Keratinocyte (primary cell): ENCODE results near the gene KRTAP2-1. TPM values are rescaled to one million over a fixed set of nuclear protein-coding genes. Genes with fewer than 3 reads are reported as not detected.

ENCODE experiments used
- DNase-seq: peaks from one replicate; pipeline ENCODE4 v3.0.0-alpha.2; 2011; ENCODE audit warnings: low read depth, missing footprints, low spot score
- FAIRE-seq: peaks from 2 replicates; lab custom pipeline; 2011; peaks lifted over from hg19 to GRCh38; lab: Jason Lieb, UNC
- H2AFZ ChIP-seq: 2 replicates; pipeline ENCODE4 v1.6.0; 2012; ENCODE audit warnings: low read length, control low read depth, inconsistent platforms; ENCODE audit not compliant: control insufficient read depth
- H3K27ac ChIP-seq: 2 replicates; pipeline ENCODE4 v1.5.1; 2011; ENCODE audit warnings: low read length; ENCODE audit not compliant: control insufficient read depth, insufficient read depth
- H3K27me3 ChIP-seq: 3 replicates; pipeline ENCODE4 v1.6.0; 2011; ENCODE audit warnings: low read length; ENCODE audit not compliant: control insufficient read depth, insufficient read depth; ENCODE audit errors: extremely low read depth
- H3K36me3 ChIP-seq, 2 experiments: 2 replicates in 1 of 2; 3 replicates in 1 of 2; pipeline ENCODE4 v1.5.1; 2011; ENCODE audit warnings: low read length in 2 of 2, mild to moderate bottlenecking in 1 of 2; ENCODE audit not compliant: control insufficient read depth in 2 of 2, insufficient read depth in 2 of 2; ENCODE audit errors: extremely low read depth in 1 of 2
- H3K4me1 ChIP-seq: 3 replicates; pipeline ENCODE4 v1.5.1; 2011; ENCODE audit warnings: low read length; ENCODE audit not compliant: control insufficient read depth, insufficient read depth; ENCODE audit errors: extremely low read depth
- H3K4me2 ChIP-seq: 3 replicates; pipeline ENCODE4 v1.6.0; 2011; ENCODE audit warnings: low read depth, low read length; ENCODE audit not compliant: control insufficient read depth, insufficient read depth; ENCODE audit errors: extremely low read depth
- H3K4me3 ChIP-seq, 3 experiments: fragments of 200-600 bp in 1 of 3; sonication (generic) in 1 of 3; 2 replicates in 2 of 3; 3 replicates in 1 of 3; pipeline ENCODE4 v1.5.1; 2011 to 2016; ENCODE audit warnings: low read length in 3 of 3, mild to moderate bottlenecking in 3 of 3, control low read depth in 2 of 3, inconsistent platforms in 1 of 3, low read depth in 1 of 3, mixed read lengths in 1 of 3, mixed run types in 1 of 3, moderate library complexity in 1 of 3; ENCODE audit not compliant: control insufficient read depth in 2 of 3, insufficient read depth in 2 of 3; ENCODE audit errors: extremely low read depth in 1 of 3
- H3K79me2 ChIP-seq: 2 replicates; pipeline ENCODE4 v1.6.0; 2012; ENCODE audit warnings: low read length; ENCODE audit not compliant: control insufficient read depth, insufficient read depth
- H3K9ac ChIP-seq: 3 replicates; pipeline ENCODE4 v1.6.0; 2011; ENCODE audit warnings: low read length; ENCODE audit not compliant: control insufficient read depth, insufficient read depth; ENCODE audit errors: extremely low read depth
- H3K9me1 ChIP-seq: 3 replicates; pipeline ENCODE4 v1.6.0; 2011; ENCODE audit warnings: low read length; ENCODE audit not compliant: control insufficient read depth, insufficient read depth; ENCODE audit errors: extremely low read depth
- H3K9me3 ChIP-seq: 2 replicates; pipeline ENCODE4 v1.5.1; 2012; ENCODE audit warnings: low read depth, low read length; ENCODE audit not compliant: control insufficient read depth
- H4K20me1 ChIP-seq: 3 replicates; pipeline ENCODE4 v1.6.0; 2011; ENCODE audit warnings: low read length; ENCODE audit not compliant: control insufficient read depth, insufficient read depth; ENCODE audit errors: extremely low read depth
- EZH2 ChIP-seq: IDR thresholded peaks from one replicate; pipeline ENCODE4 v1.6.1; 2012; ENCODE audit warnings: inconsistent platforms, mild to moderate bottlenecking, low read length, moderate library complexity
- dilution Hi-C: fragments of 300-500 bp; cut with MboI; formaldehyde crosslinking; loops from one replicate; pipeline ENCODE4 v1.7.0; 2020; ENCODE audit warnings: low sequenced_read_pairs; ENCODE audit not compliant: extremely low pct_ligation_motif_present
- polyA plus RNA-seq, 5 experiments: library from polyadenylated mRNA; depleted of rRNA in 3 of 5; stranded (reverse) in 3 of 5; stranded (forward) in 1 of 5; unstranded in 1 of 5; fragments of >200 nt; gene quantifications; 1 replicate in 1 of 5; 2 replicates in 3 of 5; 3 replicates in 1 of 5; pipeline versions ENCODE4 v1.2.1 to v1.2.3, GENCODE V29; 2011 to 2012; ENCODE audit warnings: missing spikeins in 2 of 5, low read depth in 1 of 5, low replicate concordance in 1 of 5
- TF ChIP-seq, protein P1 (sequence below), 3 experiments: IDR thresholded peaks in 1 of 3; conservative IDR thresholded peaks in 1 of 3; optimal IDR thresholded peaks in 1 of 3; 2 replicates in 2 of 3; 3 replicates in 1 of 3; pipeline versions ENCODE3 to v1.5.1; 2011; ENCODE audit warnings: low read length in 3 of 3, mild to moderate bottlenecking in 3 of 3, moderate library complexity in 2 of 3, control low read depth in 1 of 3, inconsistent platforms in 1 of 3; ENCODE audit not compliant: insufficient read depth in 2 of 3; ENCODE audit errors: extremely low read depth in 1 of 3

The KRTAP2-1 gene
- polyA plus RNA-seq, 1 donor (not counting 4 experiments of a cell fraction or from before 2014, with no cell fraction given), result not detected

DNA sequence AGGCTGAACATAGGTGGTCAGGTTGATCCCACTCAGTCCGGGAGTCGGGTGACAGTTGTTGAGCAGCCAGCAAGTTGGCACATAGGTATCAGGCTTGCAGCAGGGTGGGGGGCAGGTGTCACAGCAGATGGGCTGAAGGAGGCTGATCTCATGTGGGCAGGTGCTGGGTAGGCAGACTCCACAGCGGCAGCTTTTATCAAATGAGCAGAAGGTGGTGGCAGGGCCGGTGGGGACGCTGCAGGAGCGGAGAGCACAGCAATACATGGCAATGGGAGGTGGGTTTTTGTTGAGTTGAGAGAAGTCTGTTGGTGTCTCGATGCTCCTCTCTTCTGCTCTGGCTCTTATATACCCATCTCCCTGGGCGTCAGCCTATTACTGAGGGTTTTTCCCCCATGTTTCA lies 38.3 kb downstream of the KRTAP2-1 start, which contains the start of gene KRTAP3-1:
Gene KRTAP3-1 (minus strand): TSS at position 318 of the 400 bp plus-strand sequence. CDS start 54 bp downstream, at position 264.
- Histone ChIP-seq H3K27ac (no peak within 1 kb of the TSS), H3K27me3 (no peaks in the 10 kb centered on the region), H3K4me3 (no peak within 1 kb of the TSS), H3K4me2 (no peak within 1 kb of the TSS), H2AFZ (no peak within 1 kb of the TSS), H3K9ac (no peak within 1 kb of the TSS), H3K79me2 (no peaks in the 10 kb centered on the region), H3K36me3 (no peaks in the 10 kb centered on the region), H4K20me1 (no peaks in the 10 kb centered on the region), H3K9me3 (no peaks in the 10 kb centered on the region), H3K4me1 (no peaks in the 10 kb centered on the region), H3K9me1 (no peaks in the 10 kb centered on the region)
- dilution Hi-C loops, result no loop called here
- DNase-seq, result no peak
- TF ChIP-seq EZH2, result no peak
- TF ChIP-seq, protein P1, sequence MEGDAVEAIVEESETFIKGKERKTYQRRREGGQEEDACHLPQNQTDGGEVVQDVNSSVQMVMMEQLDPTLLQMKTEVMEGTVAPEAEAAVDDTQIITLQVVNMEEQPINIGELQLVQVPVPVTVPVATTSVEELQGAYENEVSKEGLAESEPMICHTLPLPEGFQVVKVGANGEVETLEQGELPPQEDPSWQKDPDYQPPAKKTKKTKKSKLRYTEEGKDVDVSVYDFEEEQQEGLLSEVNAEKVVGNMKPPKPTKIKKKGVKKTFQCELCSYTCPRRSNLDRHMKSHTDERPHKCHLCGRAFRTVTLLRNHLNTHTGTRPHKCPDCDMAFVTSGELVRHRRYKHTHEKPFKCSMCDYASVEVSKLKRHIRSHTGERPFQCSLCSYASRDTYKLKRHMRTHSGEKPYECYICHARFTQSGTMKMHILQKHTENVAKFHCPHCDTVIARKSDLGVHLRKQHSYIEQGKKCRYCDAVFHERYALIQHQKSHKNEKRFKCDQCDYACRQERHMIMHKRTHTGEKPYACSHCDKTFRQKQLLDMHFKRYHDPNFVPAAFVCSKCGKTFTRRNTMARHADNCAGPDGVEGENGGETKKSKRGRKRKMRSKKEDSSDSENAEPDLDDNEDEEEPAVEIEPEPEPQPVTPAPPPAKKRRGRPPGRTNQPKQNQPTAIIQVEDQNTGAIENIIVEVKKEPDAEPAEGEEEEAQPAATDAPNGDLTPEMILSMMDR (optimal IDR thresholded peaks at IDR 0.05 in 1 of 3, IDR thresholded peaks at IDR 0.05 in 1 of 3, conservative IDR thresholded peaks at IDR 0.05 in 1 of 3; ENCODE audit: extremely low read depth in 1 of 3, insufficient read depth in 2 of 3, low read length in 3 of 3), result no peak
- FAIRE-seq, result no peak

DNA sequence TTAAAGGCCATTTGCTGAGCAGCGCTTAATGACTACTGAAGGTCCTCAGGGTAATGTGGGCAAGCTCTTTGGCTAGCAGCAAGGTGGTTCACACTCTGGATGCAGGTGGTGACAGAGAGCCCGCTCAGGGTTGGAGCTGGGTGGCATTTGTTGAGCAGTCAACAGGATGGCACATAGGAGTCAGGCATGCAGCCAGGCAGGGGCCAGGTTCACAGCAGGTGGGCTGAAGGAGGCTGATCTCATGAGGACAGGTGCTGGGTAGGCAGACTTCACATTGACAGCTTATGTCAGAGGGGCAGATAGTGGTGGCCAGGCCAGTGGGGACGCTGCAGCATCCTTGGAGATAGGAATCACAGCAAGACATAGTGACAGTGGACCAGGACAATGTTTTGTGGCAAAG lies 42.7 kb downstream of the KRTAP2-1 start:
- TF ChIP-seq EZH2, result no peak
- TF ChIP-seq, protein P1 (optimal IDR thresholded peaks at IDR 0.05 in 1 of 3, IDR thresholded peaks at IDR 0.05 in 1 of 3, conservative IDR thresholded peaks at IDR 0.05 in 1 of 3; ENCODE audit: extremely low read depth in 1 of 3, insufficient read depth in 2 of 3, low read length in 3 of 3), result no peak
- Histone ChIP-seq H3K9me3 (no peaks in the 10 kb centered on the region), H3K79me2 (no peaks in the 10 kb centered on the region), H3K9me1 (no peaks in the 10 kb centered on the region), H3K9ac (no peak overlapping the region), H3K4me3 (no peak overlapping the region), H3K27me3 (no peaks in the 10 kb centered on the region), H2AFZ (no peak overlapping the region), H3K4me1 (peaks cover 9% of the 10 kb centered on the region), H3K27ac (no peak overlapping the region), H4K20me1 (no peaks in the 10 kb centered on the region), H3K4me2 (no peak overlapping the region), H3K36me3 (no peaks in the 10 kb centered on the region)
- FAIRE-seq (no peak), DNase-seq (no peak)
- dilution Hi-C loops, result no loop called here
